ENCODE measurements around the gene WDR26. TPM values are rescaled to one million over a fixed set of nuclear protein-coding genes. Genes with fewer than 3 reads are reported as not detected.
A peak's percentile ranks its signal among the peaks of the same experiment; 100 is the strongest.

WDR26 gene
- total and polyA plus RNA-seq, 2 experiments from 2014 or later: 10.7 to 43.4 TPM

DNA sequence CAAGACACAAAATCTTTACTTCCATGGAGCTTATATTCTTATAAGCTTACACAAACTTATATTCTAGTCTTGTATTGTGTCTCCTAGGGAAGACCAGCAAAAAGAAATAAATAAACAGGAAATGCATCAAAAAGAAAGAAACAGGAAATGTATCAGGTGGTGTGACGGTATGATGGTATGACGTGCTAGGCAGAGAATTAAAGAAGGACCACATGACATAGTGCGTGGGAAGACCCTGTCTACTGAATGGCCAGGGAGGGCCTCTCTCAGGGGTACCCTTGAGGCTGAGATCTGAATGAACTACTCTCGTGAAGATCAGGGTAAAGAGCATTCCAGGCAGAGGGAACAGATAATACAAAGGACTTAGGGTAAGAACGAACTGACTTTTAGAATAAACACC lies 15.6 kb upstream of the WDR26 start:
- DNase-seq: no peak
- no peaks in the 10 kb centered on the region for H4K20me1 ChIP-seq (ENCODE audit: insufficient read depth)
- no peak overlapping the region for H3K9ac ChIP-seq
- no peaks in the 10 kb centered on the region for H3K36me3 ChIP-seq (ENCODE audit: low read depth)
- H2AFZ ChIP-seq: no peak overlapping the region
- WGBS, 2 experiments (ENCODE audit: low coverage in 1 of 2, low lambda C conversion rate in 2 of 2, missing lambda C conversion rate in 2 of 2): 97 to 98% methylated on average over 5 of the region's 5 CpGs
- TF ChIP-seq EZH2 (IDR thresholded peaks at IDR 0.05; ENCODE audit: insufficient read depth, poor library complexity, severe bottlenecking): no peak
- TF ChIP-seq EZH2phosphoT487 (IDR thresholded peaks at IDR 0.05; ENCODE audit: insufficient read depth, low read depth): no peak
- in situ Hi-C loops (cut with MboI): no loop called here
- H3K4me2 ChIP-seq (ENCODE audit: unreplicated experiment): no peak overlapping the region
- H3K4me1 ChIP-seq (ENCODE audit: insufficient read depth): peaks cover 11% of the 10 kb centered on the region
- H3K9me3 ChIP-seq (ENCODE audit: low read depth): no peaks in the 10 kb centered on the region
- H3F3A ChIP-seq (ENCODE audit: insufficient read depth): peaks cover 8% of the 10 kb centered on the region; the same call in 1 of the 2 replicates
- no peak overlapping the region for H3K27ac ChIP-seq
- H3K79me2 ChIP-seq (ENCODE audit: insufficient read depth): 0 out of 2 replicates have a peak, but pooled peaks cover 10% of the 10 kb centered on the region
- no peaks in the 10 kb centered on the region for H3K9me2 ChIP-seq (ENCODE audit: insufficient read depth)
- no peak overlapping the region for H3K4me3 ChIP-seq
- H3K27me3 ChIP-seq (replicated peaks; ENCODE audit: insufficient read depth): no peaks in the 10 kb centered on the region

DNA sequence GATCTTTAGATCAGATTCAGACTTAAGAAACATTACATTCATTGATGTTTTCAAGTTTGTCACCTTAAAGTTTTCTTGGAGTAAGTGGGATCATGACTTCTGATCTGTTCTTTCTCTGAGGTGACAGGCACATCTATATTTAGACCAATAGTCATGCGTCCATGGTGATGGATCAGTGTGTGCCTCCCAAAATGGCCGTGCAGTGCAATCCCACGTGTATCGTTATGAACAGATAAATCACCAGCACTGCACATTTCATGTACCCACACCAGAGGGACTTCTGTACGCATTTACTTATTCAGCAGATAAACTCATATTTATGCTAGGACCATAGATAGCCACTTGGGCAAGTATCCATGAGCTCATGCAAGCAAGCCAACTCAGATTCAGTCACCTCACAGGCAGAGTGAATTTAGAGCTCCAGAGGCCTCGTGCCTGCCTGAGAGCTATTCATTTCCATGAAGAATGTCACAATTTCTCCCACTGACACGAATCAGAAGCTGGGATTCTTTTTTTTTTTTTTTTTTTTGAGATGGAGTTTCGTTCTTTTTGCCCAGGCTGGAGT lies 13.9 kb upstream of the WDR26 start:
- no peak for DNase-seq
- H4K20me1 ChIP-seq (ENCODE audit: insufficient read depth): no peaks in the 10 kb centered on the region
- no peak overlapping the region for H3K9ac ChIP-seq
- H3K4me2 ChIP-seq (ENCODE audit: unreplicated experiment): no peak overlapping the region
- in situ Hi-C loops (cut with MboI): no loop called here
- H3K36me3 ChIP-seq (ENCODE audit: low read depth): no peaks in the 10 kb centered on the region
- WGBS, 2 experiments (ENCODE audit: low coverage in 1 of 2, low lambda C conversion rate in 2 of 2, missing lambda C conversion rate in 2 of 2): 83 to 84% methylated on average over 8 of the region's 8 CpGs
- H3K4me3 ChIP-seq: no peak overlapping the region
- no peak overlapping the region for H3K27ac ChIP-seq
- 0 out of 2 replicates have a peak, but pooled peaks cover 10% of the 10 kb centered on the region for H3K79me2 ChIP-seq (ENCODE audit: insufficient read depth)
- no peaks in the 10 kb centered on the region for H3K9me2 ChIP-seq (ENCODE audit: insufficient read depth)
- peaks cover 11% of the 10 kb centered on the region for H3K4me1 ChIP-seq (ENCODE audit: insufficient read depth)
- no peak for TF ChIP-seq EZH2phosphoT487 (IDR thresholded peaks at IDR 0.05; ENCODE audit: insufficient read depth, low read depth)
- TF ChIP-seq EZH2 (IDR thresholded peaks at IDR 0.05; ENCODE audit: insufficient read depth, poor library complexity, severe bottlenecking): no peak
- no peaks in the 10 kb centered on the region for H3K27me3 ChIP-seq (replicated peaks; ENCODE audit: insufficient read depth)
- H2AFZ ChIP-seq: no peak overlapping the region
- no peaks in the 10 kb centered on the region for H3K9me3 ChIP-seq (ENCODE audit: low read depth)
- peaks cover 8% of the 10 kb centered on the region; the same call in 1 of the 2 replicates for H3F3A ChIP-seq (ENCODE audit: insufficient read depth)

DNA sequence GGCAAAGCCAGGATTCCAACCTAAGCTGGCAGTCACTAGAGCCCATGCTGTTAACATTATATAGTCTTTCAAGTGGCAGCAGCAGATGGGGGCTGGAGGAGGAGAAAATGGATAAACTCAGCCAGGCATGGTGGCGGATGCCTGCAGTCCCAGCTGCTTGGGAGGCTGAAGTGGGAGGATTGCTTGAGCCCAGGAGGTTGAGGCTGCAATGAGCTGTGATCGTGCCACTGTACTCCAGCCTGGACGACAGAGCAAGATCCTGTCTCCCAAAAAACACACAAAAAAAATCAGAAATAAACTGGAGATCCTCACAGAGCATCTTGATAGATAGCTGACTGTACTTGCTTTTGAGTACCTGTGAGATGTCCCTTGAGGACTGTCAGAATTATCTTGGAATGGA lies 13.4 kb upstream of the WDR26 start:
- Histone ChIP-seq H3K27me3 (replicated peaks; ENCODE audit: insufficient read depth) (no peaks in the 10 kb centered on the region), H3K36me3 (ENCODE audit: low read depth) (no peaks in the 10 kb centered on the region), H3F3A (ENCODE audit: insufficient read depth) (peaks cover 8% of the 10 kb centered on the region; the same call in 1 of the 2 replicates), H3K79me2 (ENCODE audit: insufficient read depth) (0 out of 2 replicates have a peak, but pooled peaks cover 10% of the 10 kb centered on the region), H3K4me3 (no peak overlapping the region), H4K20me1 (ENCODE audit: insufficient read depth) (no peaks in the 10 kb centered on the region), H3K9me3 (ENCODE audit: low read depth) (no peaks in the 10 kb centered on the region), H3K9me2 (ENCODE audit: insufficient read depth) (no peaks in the 10 kb centered on the region), H3K9ac (no peak overlapping the region), H3K4me1 (ENCODE audit: insufficient read depth) (peaks cover 11% of the 10 kb centered on the region), H3K4me2 (ENCODE audit: unreplicated experiment) (no peak overlapping the region), H3K27ac (peak overlapping the region; percentile 67; the same call in 1 of the 2 replicates), H2AFZ (no peak overlapping the region)
- TF ChIP-seq EZH2phosphoT487 (IDR thresholded peaks at IDR 0.05; ENCODE audit: insufficient read depth, low read depth) (no peak), EZH2 (IDR thresholded peaks at IDR 0.05; ENCODE audit: insufficient read depth, poor library complexity, severe bottlenecking) (no peak)
- 96 to 100% methylated on average over 3 of the region's 3 CpGs for WGBS, 2 experiments (ENCODE audit: low coverage in 1 of 2, low lambda C conversion rate in 2 of 2, missing lambda C conversion rate in 2 of 2)
- DNase-seq: no peak
- in situ Hi-C loops (cut with MboI): no loop called here

DNA sequence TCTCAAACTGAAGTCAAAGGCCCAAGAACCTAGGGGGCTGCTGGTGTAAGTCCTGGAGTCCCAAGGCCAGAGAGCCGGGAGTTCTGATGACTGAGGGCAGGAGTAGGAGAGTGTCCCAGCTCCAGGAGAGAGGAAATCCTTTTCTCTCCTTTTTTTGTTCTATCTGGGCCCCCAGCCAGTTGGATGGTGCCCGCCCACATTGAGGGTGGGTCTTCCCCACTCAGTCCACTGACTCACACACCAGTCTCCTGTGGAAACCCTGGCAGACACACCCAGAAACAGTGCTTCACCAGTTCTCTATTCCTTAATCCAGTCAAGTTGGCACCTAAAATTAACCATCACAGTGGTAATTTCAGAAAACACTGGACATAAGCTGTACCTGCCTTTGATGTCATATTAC lies 12.7 kb upstream of the WDR26 start:
- no peaks in the 10 kb centered on the region for H3K36me3 ChIP-seq (ENCODE audit: low read depth)
- H2AFZ ChIP-seq: peak overlapping the region; percentile 46; the same call in 1 of the 2 replicates
- TF ChIP-seq EZH2 (IDR thresholded peaks at IDR 0.05; ENCODE audit: insufficient read depth, poor library complexity, severe bottlenecking) (no peak), EZH2phosphoT487 (IDR thresholded peaks at IDR 0.05; ENCODE audit: insufficient read depth, low read depth) (no peak)
- 0 to 4% methylated on average over 2 of the region's 2 CpGs for WGBS, 2 experiments (ENCODE audit: low coverage in 1 of 2, low lambda C conversion rate in 2 of 2, missing lambda C conversion rate in 2 of 2)
- peak overlapping the region; percentile 48 for H3K4me2 ChIP-seq (ENCODE audit: unreplicated experiment)
- peaks cover 11% of the 10 kb centered on the region for H3K4me1 ChIP-seq (ENCODE audit: insufficient read depth)
- in situ Hi-C loops (cut with MboI): no loop called here
- peak overlapping the region; percentile 31; the same call in 1 of the 2 replicates for H3K9ac ChIP-seq
- H3F3A ChIP-seq (ENCODE audit: insufficient read depth): peaks cover 8% of the 10 kb centered on the region; the same call in 1 of the 2 replicates
- H3K9me2 ChIP-seq (ENCODE audit: insufficient read depth): no peaks in the 10 kb centered on the region
- H3K27me3 ChIP-seq (replicated peaks; ENCODE audit: insufficient read depth): no peaks in the 10 kb centered on the region
- H3K27ac ChIP-seq: peak overlapping the region; percentile 67
- H3K79me2 ChIP-seq (ENCODE audit: insufficient read depth): 0 out of 2 replicates have a peak, but pooled peaks cover 10% of the 10 kb centered on the region
- peak; percentile 91 for DNase-seq
- H4K20me1 ChIP-seq (ENCODE audit: insufficient read depth): no peaks in the 10 kb centered on the region
- no peak overlapping the region for H3K4me3 ChIP-seq
- no peaks in the 10 kb centered on the region for H3K9me3 ChIP-seq (ENCODE audit: low read depth)
